IMR-90 (cell line): ENCODE results near the gene CHCHD4. TPM values are rescaled to one million over a fixed set of nuclear protein-coding genes. Genes with fewer than 3 reads are reported as not detected.

Experiments
- ATAC-seq: fragments of 200-7000 bp; cut with Tn5 transposase; 2 replicates; pipeline ENCODE4 v1.9.1; 2020; ENCODE audit warnings: low read depth, mild to moderate bottlenecking, moderate library complexity
- BruUV-seq: library from RNA; stranded (reverse); fragments of 400-500 nt; replicated peaks from 2 replicates; lab custom pipeline; 2021; lab: Mats Ljungman, UMichigan
- CTCF ChIA-PET: fragments of 300-600 bp; formaldehyde crosslinking; extraction: SDS; loops from one replicate; lab custom pipeline; 2021; ENCODE audit warnings: antibody characterized with exemption; lab: Yijun Ruan, JAX
- POLR2A ChIA-PET: fragments of 300-600 bp; sonication (Branson Sonifier 250); formaldehyde crosslinking; loops from one replicate; lab custom pipeline; 2022; ENCODE audit warnings: antibody characterized with exemption; ENCODE audit not compliant: unreplicated experiment; lab: Charles Lee
- DNase-seq: peaks from one replicate; pipeline ENCODE4 v3.0.0; 2013
- H2AFZ ChIP-seq: replicated peaks from 2 replicates; pipeline ENCODE3; 2013; ENCODE audit warnings: low read length, mild to moderate bottlenecking; ENCODE audit not compliant: poor library complexity
- H2AK5ac ChIP-seq: 2 replicates; pipeline ENCODE4 v1.6.1; 2013; ENCODE audit warnings: low read depth, low read length, inconsistent platforms
- H2AK9ac ChIP-seq: replicated peaks from 2 replicates; pipeline ENCODE3; 2013; ENCODE audit warnings: mild to moderate bottlenecking, low read depth, low read length, moderate library complexity; ENCODE audit not compliant: poor library complexity
- H2BK120ac ChIP-seq: 2 replicates; pipeline ENCODE4 v1.6.1; 2013; ENCODE audit warnings: low read depth, low read length, inconsistent platforms
- H2BK15ac ChIP-seq: 3 replicates; pipeline ENCODE4 v1.6.1; 2013; ENCODE audit warnings: low read depth, low read length, inconsistent platforms
- H2BK20ac ChIP-seq: 2 replicates; pipeline ENCODE4 v1.6.1; 2013; ENCODE audit warnings: low read depth, mild to moderate bottlenecking, inconsistent platforms, low read length, moderate library complexity
- H2BK5ac ChIP-seq: 2 replicates; pipeline ENCODE4 v1.6.1; 2013; ENCODE audit warnings: mild to moderate bottlenecking, low read depth, low read length, inconsistent platforms; ENCODE audit not compliant: poor library complexity, severe bottlenecking
- H3K14ac ChIP-seq: replicated peaks from 2 replicates; pipeline ENCODE4 v1.6.1; 2013; ENCODE audit warnings: low read depth, low read length, inconsistent platforms
- H3K18ac ChIP-seq: 2 replicates; pipeline ENCODE4 v1.6.1; 2013; ENCODE audit warnings: low read depth, low read length, control low read depth
- H3K23ac ChIP-seq: 2 replicates; pipeline ENCODE4 v1.6.1; 2013; ENCODE audit warnings: low read depth, low read length, inconsistent platforms
- H3K27ac ChIP-seq: 2 replicates; pipeline ENCODE4 v1.5.1; 2013; ENCODE audit warnings: mild to moderate bottlenecking, control low read depth, low read length; ENCODE audit not compliant: insufficient read depth
- H3K27me3 ChIP-seq: 2 replicates; pipeline ENCODE4 v1.6.1; 2013; ENCODE audit warnings: low read length; ENCODE audit not compliant: control insufficient read depth, insufficient read depth
- H3K36me3 ChIP-seq: 2 replicates; pipeline ENCODE4 v1.6.1; 2013; ENCODE audit warnings: low read length, mixed read lengths; ENCODE audit not compliant: control insufficient read depth, insufficient read depth
- H3K4ac ChIP-seq: 2 replicates; pipeline ENCODE4 v1.6.1; 2013; ENCODE audit warnings: low read depth, low read length, inconsistent platforms
- H3K4me1 ChIP-seq: 2 replicates; pipeline ENCODE4 v1.6.1; 2013; ENCODE audit warnings: low read length, mixed read lengths; ENCODE audit not compliant: control insufficient read depth, insufficient read depth
- H3K4me2 ChIP-seq: 2 replicates; pipeline ENCODE4 v1.6.1; 2013; ENCODE audit warnings: low read depth, mild to moderate bottlenecking, control low read depth, low read length, moderate library complexity
- H3K4me3 ChIP-seq: 2 replicates; pipeline ENCODE4 v1.5.1; 2013; ENCODE audit warnings: low read depth, mild to moderate bottlenecking, control low read depth, low read length, moderate library complexity; ENCODE audit not compliant: insufficient read depth
- H3K56ac ChIP-seq: 2 replicates; pipeline ENCODE4 v1.6.1; 2013; ENCODE audit warnings: low read length, inconsistent platforms; ENCODE audit not compliant: insufficient read depth; ENCODE audit errors: extremely low read depth
- H3K79me1 ChIP-seq, 2 experiments: 2 replicates each; pipeline ENCODE4 v1.6.1; 2013; ENCODE audit warnings: low read length in 2 of 2, inconsistent platforms in 1 of 2, low read depth in 1 of 2
- H3K9ac ChIP-seq: 2 replicates; pipeline ENCODE4 v1.6.1; 2013; ENCODE audit warnings: low read depth, low read length, control low read depth
- H3K9me1 ChIP-seq: 2 replicates; pipeline ENCODE4 v1.6.1; 2013; ENCODE audit warnings: low read length, inconsistent platforms; ENCODE audit not compliant: insufficient read depth
- H3K9me3 ChIP-seq: 2 replicates; pipeline ENCODE4 v1.6.1; 2013; ENCODE audit warnings: low read length; ENCODE audit not compliant: control insufficient read depth, insufficient read depth
- H4K20me1 ChIP-seq: 2 replicates; pipeline ENCODE4 v1.6.1; 2013; ENCODE audit warnings: low read length, inconsistent platforms; ENCODE audit not compliant: insufficient read depth
- H4K5ac ChIP-seq: 2 replicates; pipeline ENCODE4 v1.6.1; 2013; ENCODE audit warnings: mild to moderate bottlenecking, low read depth, low read length, control low read depth
- H4K8ac ChIP-seq, 2 experiments: 2 replicates each; pipeline ENCODE4 v1.6.1; 2013; ENCODE audit warnings: low read depth in 2 of 2, low read length in 2 of 2, control low read depth in 1 of 2, inconsistent platforms in 1 of 2
- H4K91ac ChIP-seq: 2 replicates; pipeline ENCODE4 v1.6.1; 2013; ENCODE audit warnings: low read depth, low read length, inconsistent platforms; ENCODE audit not compliant: insufficient read depth
- BHLHE40 ChIP-seq: fragments of 150-350 bp; IDR thresholded peaks from 2 replicates; pipeline ENCODE4 v1.6.1; 2016; ENCODE audit warnings: mild to moderate bottlenecking, low read depth, low read length
- CEBPB ChIP-seq: IDR thresholded peaks from 2 replicates; pipeline ENCODE4 v1.6.1; 2012; ENCODE audit warnings: low read depth, low read length, improper control_type of control experiment
- CHD1 ChIP-seq: IDR thresholded peaks from 2 replicates; pipeline ENCODE4 v1.6.1; 2012; ENCODE audit warnings: low read depth, low read length, improper control_type of control experiment
- FOS ChIP-seq: fragments of 150-350 bp; IDR thresholded peaks from 2 replicates; pipeline ENCODE4 v1.6.1; 2016; ENCODE audit warnings: low read depth, low read length
- MAFK ChIP-seq: IDR thresholded peaks from 2 replicates; pipeline ENCODE4 v1.6.1; 2012; ENCODE audit warnings: low read depth, low read length, improper control_type of control experiment
- MAZ ChIP-seq: IDR thresholded peaks from 2 replicates; pipeline ENCODE4 v1.6.1; 2012; ENCODE audit warnings: low read depth, mild to moderate bottlenecking, low read length, improper control_type of control experiment, moderate library complexity, borderline replicate concordance
- MXI1 ChIP-seq: IDR thresholded peaks from 2 replicates; pipeline ENCODE4 v1.6.1; 2012; ENCODE audit warnings: low read depth, mild to moderate bottlenecking, low read length, moderate library complexity, borderline replicate concordance
- NFE2L2 ChIP-seq: fragments of 150-350 bp; IDR thresholded peaks from 2 replicates; pipeline ENCODE4 v1.6.1; 2016; ENCODE audit warnings: low read depth, mild to moderate bottlenecking, low read length
- POLR2A ChIP-seq: IDR thresholded peaks from 2 replicates; pipeline ENCODE4 v1.6.1; 2012; ENCODE audit warnings: mild to moderate bottlenecking, low read depth, low read length
- RCOR1 ChIP-seq: IDR thresholded peaks from 2 replicates; pipeline ENCODE4 v1.6.1; 2012; ENCODE audit warnings: mild to moderate bottlenecking, low read length, improper control_type of control experiment; ENCODE audit not compliant: insufficient replicate concordance
- RFX5 ChIP-seq: IDR thresholded peaks from 2 replicates; pipeline ENCODE4 v1.8.0; 2012; ENCODE audit warnings: low read depth, mild to moderate bottlenecking, low read length, moderate library complexity
- WGBS, 2 experiments: methylation state at CpG; one replicate each; pipeline versions ENCODE4 v1.1.5 to v1.1.7; 2013; ENCODE audit warnings: missing lambda C conversion rate in 2 of 2; ENCODE audit not compliant: insufficient read length in 1 of 2; ENCODE audit errors: extremely low coverage in 2 of 2; 5-methylcytosine and 5-hydroxymethylcytosine counted together
- dilution Hi-C: fragments of 300-500 bp; cut with HindIII; formaldehyde crosslinking; loops from one replicate; pipeline ENCODE4 v1.14.3; 2018; ENCODE audit warnings: low sequenced_read_pairs; ENCODE audit not compliant: unreplicated experiment
- in situ Hi-C: fragments of 300-500 bp; cut with MboI; formaldehyde crosslinking; loops from 3 replicates; pipeline ENCODE4 v1.14.3; 2019; ENCODE audit warnings: low sequenced_read_pairs, inconsistent platforms, mixed read lengths
- intact Hi-C: fragments of 100-400 bp; cut with micrococcal nuclease; formaldehyde crosslinking; loops from 2 replicates; pipeline ENCODE4 v1.10.0; 2022
- polyA plus RNA-seq, 3 experiments: library from polyadenylated mRNA; depleted of rRNA; stranded (reverse); fragments of >200 nt; gene quantifications; 2 replicates each; pipeline ENCODE4 v1.2.3, GENCODE V29; 2012; ENCODE audit warnings: low replicate concordance in 1 of 3
- total RNA-seq: library from RNA; depleted of rRNA; stranded (reverse); fragments of >200 nt; gene quantifications from 2 replicates; pipeline ENCODE4 v1.2.3, GENCODE V29; 2012
- TF ChIP-seq, protein P1 (sequence below): fragments of 150-350 bp; IDR thresholded peaks from 2 replicates; pipeline ENCODE4 v1.6.1; 2017; ENCODE audit warnings: mild to moderate bottlenecking, antibody characterized with exemption, low read length, low read depth
- TF ChIP-seq, protein P2 (sequence below): fragments of 150-350 bp; IDR thresholded peaks from 2 replicates; pipeline ENCODE4 v1.6.1; 2016; ENCODE audit warnings: low read depth, mild to moderate bottlenecking, low read length, moderate library complexity, borderline replicate concordance
- TF ChIP-seq, protein P3 (sequence below): conservative IDR thresholded peaks from 2 replicates; pipeline ENCODE4 v1.5.1; 2012; ENCODE audit warnings: mild to moderate bottlenecking, low read depth, low read length, improper control_type of control experiment

Gene CHCHD4
- total and polyA plus RNA-seq, 2 of the 4 experiments (the other 2 are of a cell fraction): 9.0 to 9.8 TPM

DNA sequence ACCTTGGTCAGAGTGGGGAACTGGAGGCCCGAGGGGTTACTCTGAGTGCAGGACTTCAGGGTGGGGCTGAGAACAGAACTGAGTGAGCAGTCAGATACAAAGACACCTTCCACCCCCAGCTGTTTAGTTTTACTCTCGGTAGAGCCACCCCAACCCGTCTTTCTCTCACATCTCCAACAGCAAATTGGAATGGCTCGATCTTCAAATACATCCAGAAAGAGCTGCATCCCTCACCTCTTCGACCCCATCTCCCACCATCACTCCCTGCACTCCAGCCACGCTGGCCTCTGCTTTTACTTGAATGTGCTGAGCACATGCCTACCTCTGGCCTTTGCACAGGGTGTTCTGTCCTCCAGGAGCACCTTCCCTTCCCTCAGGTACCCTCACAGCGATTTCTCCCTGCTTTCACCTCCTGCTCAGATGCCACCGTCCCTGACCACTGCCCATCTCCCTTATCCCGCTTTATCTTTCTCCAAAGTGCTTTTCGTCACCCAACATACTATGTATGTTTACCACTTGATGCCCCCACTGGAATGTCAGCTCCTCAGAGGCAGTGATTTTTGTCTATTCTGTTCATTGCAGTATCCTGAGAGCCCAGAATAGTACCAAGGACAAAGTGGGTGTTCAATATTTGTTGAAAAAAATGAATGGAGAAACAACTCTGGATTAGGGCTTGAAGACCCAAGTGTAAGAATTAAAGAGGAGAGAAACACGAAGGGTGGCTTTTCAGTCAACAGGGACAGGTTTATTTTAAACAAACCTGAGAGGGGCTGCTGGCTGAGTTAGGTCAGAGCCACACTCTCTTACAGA is 4.4 kb downstream of the CHCHD4 start:
- no peak overlapping the region for H3K4ac ChIP-seq
- TF ChIP-seq MXI1 (no peak), BHLHE40 (no peak), NFE2L2 (no peak), MAZ (no peak), CEBPB (no peak), MAFK (no peak), CHD1 (no peak), RCOR1 (no peak), POLR2A (no peak), FOS (no peak), RFX5 (no peak)
- TF ChIP-seq, protein P1, sequence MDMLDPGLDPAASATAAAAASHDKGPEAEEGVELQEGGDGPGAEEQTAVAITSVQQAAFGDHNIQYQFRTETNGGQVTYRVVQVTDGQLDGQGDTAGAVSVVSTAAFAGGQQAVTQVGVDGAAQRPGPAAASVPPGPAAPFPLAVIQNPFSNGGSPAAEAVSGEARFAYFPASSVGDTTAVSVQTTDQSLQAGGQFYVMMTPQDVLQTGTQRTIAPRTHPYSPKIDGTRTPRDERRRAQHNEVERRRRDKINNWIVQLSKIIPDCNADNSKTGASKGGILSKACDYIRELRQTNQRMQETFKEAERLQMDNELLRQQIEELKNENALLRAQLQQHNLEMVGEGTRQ: no peak
- TF ChIP-seq, protein P2, sequence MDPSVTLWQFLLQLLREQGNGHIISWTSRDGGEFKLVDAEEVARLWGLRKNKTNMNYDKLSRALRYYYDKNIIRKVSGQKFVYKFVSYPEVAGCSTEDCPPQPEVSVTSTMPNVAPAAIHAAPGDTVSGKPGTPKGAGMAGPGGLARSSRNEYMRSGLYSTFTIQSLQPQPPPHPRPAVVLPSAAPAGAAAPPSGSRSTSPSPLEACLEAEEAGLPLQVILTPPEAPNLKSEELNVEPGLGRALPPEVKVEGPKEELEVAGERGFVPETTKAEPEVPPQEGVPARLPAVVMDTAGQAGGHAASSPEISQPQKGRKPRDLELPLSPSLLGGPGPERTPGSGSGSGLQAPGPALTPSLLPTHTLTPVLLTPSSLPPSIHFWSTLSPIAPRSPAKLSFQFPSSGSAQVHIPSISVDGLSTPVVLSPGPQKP: no peak
- TF ChIP-seq, protein P3, sequence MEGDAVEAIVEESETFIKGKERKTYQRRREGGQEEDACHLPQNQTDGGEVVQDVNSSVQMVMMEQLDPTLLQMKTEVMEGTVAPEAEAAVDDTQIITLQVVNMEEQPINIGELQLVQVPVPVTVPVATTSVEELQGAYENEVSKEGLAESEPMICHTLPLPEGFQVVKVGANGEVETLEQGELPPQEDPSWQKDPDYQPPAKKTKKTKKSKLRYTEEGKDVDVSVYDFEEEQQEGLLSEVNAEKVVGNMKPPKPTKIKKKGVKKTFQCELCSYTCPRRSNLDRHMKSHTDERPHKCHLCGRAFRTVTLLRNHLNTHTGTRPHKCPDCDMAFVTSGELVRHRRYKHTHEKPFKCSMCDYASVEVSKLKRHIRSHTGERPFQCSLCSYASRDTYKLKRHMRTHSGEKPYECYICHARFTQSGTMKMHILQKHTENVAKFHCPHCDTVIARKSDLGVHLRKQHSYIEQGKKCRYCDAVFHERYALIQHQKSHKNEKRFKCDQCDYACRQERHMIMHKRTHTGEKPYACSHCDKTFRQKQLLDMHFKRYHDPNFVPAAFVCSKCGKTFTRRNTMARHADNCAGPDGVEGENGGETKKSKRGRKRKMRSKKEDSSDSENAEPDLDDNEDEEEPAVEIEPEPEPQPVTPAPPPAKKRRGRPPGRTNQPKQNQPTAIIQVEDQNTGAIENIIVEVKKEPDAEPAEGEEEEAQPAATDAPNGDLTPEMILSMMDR: no peak

More for the DNA sequence above, 4.4 kb downstream of the CHCHD4 start:
- intact Hi-C loops (loop anchor here (5.0 kb wide), 1 partner anchor 463 kb away; no protein-coding TSS in a partner anchor), in situ Hi-C loops (loop anchor here (25.0 kb wide), 2 partner anchors 233 to 633 kb away; partner anchors contain the start of genes HDAC11 and WNT7A), dilution Hi-C loops (no loop called here)
- H4K5ac ChIP-seq: no peak overlapping the region
- no peak overlapping the region for H3K4me3 ChIP-seq
- WGBS, 2 experiments: 91% methylated on average over 8 of the region's 11 CpGs; no CpG with 5 or more reads in 1 of the 2 experiments
- no peak for ATAC-seq
- H2BK5ac ChIP-seq: no peak overlapping the region
- H3K4me1 ChIP-seq: peaks cover 10% of the 10 kb centered on the region
- H3K9ac ChIP-seq: no peak overlapping the region
- no TSS peak for BruUV-seq
- no peaks in the 10 kb centered on the region for H3K27me3 ChIP-seq
- no peak overlapping the region for H3K4me2 ChIP-seq
- no peak overlapping the region for H2AK5ac ChIP-seq
- no peak overlapping the region for H4K8ac ChIP-seq
- CTCF ChIA-PET: no interaction called here
- no peaks in the 10 kb centered on the region for H3K9me3 ChIP-seq
- peaks cover 6% of the 10 kb centered on the region; the same call in 1 of the 2 replicates for H3K36me3 ChIP-seq
- POLR2A ChIA-PET: no interaction called here
- peaks cover 12% of the 10 kb centered on the region; the same call in 1 of the 2 replicates for H3K9me1 ChIP-seq
- H3K79me1 ChIP-seq: peaks cover 28 to 38% of the 10 kb centered on the region in 2 experiments
- no peak overlapping the region for H2BK120ac ChIP-seq
- DNase-seq: no peak
- H3K23ac ChIP-seq: no peak overlapping the region
- H3K14ac ChIP-seq: no peak overlapping the region
- no peaks in the 10 kb centered on the region; the same call in 1 of the 2 replicates for H4K20me1 ChIP-seq
- H2AK9ac ChIP-seq: no peak overlapping the region
- no peak overlapping the region for H4K91ac ChIP-seq
- H2BK15ac ChIP-seq: no peak overlapping the region
- H2AFZ ChIP-seq: no peak overlapping the region
- no peak overlapping the region for H3K27ac ChIP-seq
- no peak overlapping the region for H3K18ac ChIP-seq
- no peak overlapping the region for H2BK20ac ChIP-seq
- no peak overlapping the region for H3K56ac ChIP-seq
